H1 (cell line): Measurements from ENCODE around the gene MYLK. TPM values are rescaled to one million over a fixed set of nuclear protein-coding genes. Genes with fewer than 3 reads are reported as not detected.

Experiments
- CTCF ChIA-PET: fragments of 300-600 bp; sonication (Branson Sonifier 250); formaldehyde crosslinking; loops from one replicate; lab custom pipeline; 2021; ENCODE audit not compliant: partially characterized antibody; lab: Charles Lee
- POLR2A ChIA-PET: fragments of 300-600 bp; sonication (Branson Sonifier 250); formaldehyde crosslinking; loops from one replicate; lab custom pipeline; 2021; ENCODE audit warnings: inconsistent platforms; ENCODE audit not compliant: partially characterized antibody; lab: Charles Lee
- DNase-seq, 2 experiments: peaks; one replicate each; pipeline versions ENCODE4 v3.0.0 to v3.0.0-alpha.2; 2010 to 2022; ENCODE audit warnings: low spot score in 2 of 2, low read depth in 1 of 2, mixed read lengths in 1 of 2
- FAIRE-seq: peaks from 2 replicates; lab custom pipeline; 2011; peaks lifted over from hg19 to GRCh38; lab: Jason Lieb, UNC
- H2AFZ ChIP-seq: 2 replicates; pipeline ENCODE4 v1.8.1; 2012; ENCODE audit warnings: low read length, inconsistent platforms
- H2AK5ac ChIP-seq: 2 replicates; pipeline ENCODE4 v1.6.1; 2013; ENCODE audit warnings: low read depth, low read length
- H2BK120ac ChIP-seq: replicated peaks from 2 replicates; pipeline ENCODE3; 2013; ENCODE audit warnings: low read depth, low read length, inconsistent platforms
- H2BK12ac ChIP-seq: 2 replicates; pipeline ENCODE4 v1.6.1; 2013; ENCODE audit warnings: low read depth, low read length
- H2BK15ac ChIP-seq: 2 replicates; pipeline ENCODE4 v1.6.1; 2013; ENCODE audit warnings: low read length
- H2BK20ac ChIP-seq: 2 replicates; pipeline ENCODE4 v1.6.1; 2013; ENCODE audit warnings: low read length
- H2BK5ac ChIP-seq: 2 replicates; pipeline ENCODE4 v1.6.1; 2013; ENCODE audit warnings: low read depth, low read length
- H3K14ac ChIP-seq: 2 replicates; pipeline ENCODE4 v1.6.1; 2013; ENCODE audit warnings: inconsistent platforms; ENCODE audit not compliant: insufficient read length
- H3K18ac ChIP-seq: 2 replicates; pipeline ENCODE4 v1.6.1; 2013; ENCODE audit warnings: low read length; ENCODE audit errors: extremely low read depth
- H3K23ac ChIP-seq: 2 replicates; pipeline ENCODE4 v1.6.1; 2013; ENCODE audit warnings: inconsistent platforms; ENCODE audit not compliant: insufficient read length
- H3K23me2 ChIP-seq: 2 replicates; pipeline ENCODE4 v1.6.1; 2013; ENCODE audit warnings: low read depth, low read length
- H3K27ac ChIP-seq: 2 replicates; pipeline ENCODE4 v1.6.1; 2011; ENCODE audit warnings: low read depth, low read length, inconsistent platforms
- H3K27me3 ChIP-seq, 4 experiments: replicated peaks in 1 of 4; 1 replicate in 1 of 4; 2 replicates in 3 of 4; pipeline versions ENCODE4 v1.6.1 to v1.8.1; 2011 to 2013; ENCODE audit warnings: low read length in 3 of 4, mild to moderate bottlenecking in 3 of 4, inconsistent platforms in 2 of 4, mixed read lengths in 2 of 4, moderate library complexity in 1 of 4; ENCODE audit not compliant: control insufficient read depth in 3 of 4, insufficient read depth in 3 of 4; ENCODE audit errors: extremely low read depth in 1 of 4
- H3K36me3 ChIP-seq, 4 experiments: 2 replicates each; pipeline versions ENCODE4 v1.6.1 to v1.8.1; 2011 to 2013; ENCODE audit warnings: mild to moderate bottlenecking in 4 of 4, low read length in 3 of 4, moderate library complexity in 2 of 4, control low read depth in 1 of 4, inconsistent platforms in 1 of 4; ENCODE audit not compliant: insufficient read depth in 4 of 4, control insufficient read depth in 2 of 4
- H3K4ac ChIP-seq: replicated peaks from 2 replicates; pipeline ENCODE3; 2013; ENCODE audit warnings: low read length, low read depth, mixed read lengths, inconsistent platforms; ENCODE audit not compliant: insufficient read length
- H3K4me1 ChIP-seq, 4 experiments: replicated peaks in 1 of 4; 1 replicate in 1 of 4; 2 replicates in 3 of 4; pipeline versions ENCODE4 v1.6.1 to v1.8.1; 2011 to 2013; ENCODE audit warnings: low read length in 3 of 4, inconsistent platforms in 2 of 4, mixed read lengths in 1 of 4; ENCODE audit not compliant: insufficient read depth in 4 of 4, control insufficient read depth in 3 of 4
- H3K4me2 ChIP-seq, 2 experiments: 2 replicates each; pipeline versions ENCODE4 v1.6.1 to v1.8.1; 2011 to 2013; ENCODE audit warnings: low read depth in 2 of 2, low read length in 2 of 2, control low read depth in 1 of 2, inconsistent platforms in 1 of 2, mild to moderate bottlenecking in 1 of 2; ENCODE audit not compliant: insufficient read depth in 1 of 2
- H3K4me3 ChIP-seq, 4 experiments: fragments of 200-600, 300-600 bp in 1 of 4; sonication (generic), shearing (Covaris generic), sonication (Bioruptor Twin) in 1 of 4; 2 replicates each; pipeline versions ENCODE4 v1.5.1 to v1.8.1; 2011 to 2016; ENCODE audit warnings: low read length in 4 of 4, low read depth in 3 of 4, control low read depth in 2 of 4, inconsistent platforms in 2 of 4, mild to moderate bottlenecking in 2 of 4, mixed read lengths in 1 of 4, moderate library complexity in 1 of 4; ENCODE audit not compliant: insufficient read depth in 2 of 4; ENCODE audit errors: extremely low read depth in 1 of 4
- H3K56ac ChIP-seq: replicated peaks from 2 replicates; pipeline ENCODE3; 2013; ENCODE audit warnings: low read depth, mild to moderate bottlenecking, mixed read lengths, low read length, inconsistent platforms; ENCODE audit not compliant: insufficient read length
- H3K79me1 ChIP-seq: 2 replicates; pipeline ENCODE4 v1.6.1; 2013; ENCODE audit warnings: low read depth, low read length, control low read depth
- H3K79me2 ChIP-seq, 2 experiments: 2 replicates each; pipeline versions ENCODE4 v1.6.1 to v1.8.1; 2012 to 2013; ENCODE audit warnings: low read length in 2 of 2, mild to moderate bottlenecking in 2 of 2, inconsistent platforms in 1 of 2; ENCODE audit not compliant: insufficient read depth in 2 of 2, control insufficient read depth in 1 of 2
- H3K9ac ChIP-seq, 4 experiments: replicated peaks in 1 of 4; 1 replicate in 1 of 4; 2 replicates in 3 of 4; pipeline versions ENCODE4 v1.6.1 to v1.8.1; 2011 to 2013; ENCODE audit warnings: low read depth in 3 of 4, low read length in 3 of 4, control low read depth in 2 of 4, mild to moderate bottlenecking in 2 of 4, moderate library complexity in 2 of 4, inconsistent platforms in 1 of 4; ENCODE audit errors: extremely low read depth in 1 of 4
- H3K9me3 ChIP-seq, 2 experiments: 2 replicates each; pipeline versions ENCODE4 v1.6.1 to v1.8.1; 2012 to 2013; ENCODE audit warnings: mild to moderate bottlenecking in 2 of 2, moderate library complexity in 2 of 2, control low read depth in 1 of 2, inconsistent platforms in 1 of 2, low read depth in 1 of 2, low read length in 1 of 2, mixed read lengths in 1 of 2; ENCODE audit not compliant: insufficient read depth in 2 of 2
- H4K20me1 ChIP-seq, 2 experiments: replicated peaks in 1 of 2; 2 replicates each; pipeline versions ENCODE3 to v1.8.1; 2011 to 2013; ENCODE audit warnings: inconsistent platforms in 2 of 2, low read length in 2 of 2, mild to moderate bottlenecking in 1 of 2; ENCODE audit not compliant: insufficient read depth in 2 of 2, control insufficient read depth in 1 of 2
- H4K5ac ChIP-seq: 2 replicates; pipeline ENCODE4 v1.6.1; 2013; ENCODE audit warnings: low read length, low read depth, mixed read lengths, inconsistent platforms; ENCODE audit not compliant: insufficient read length
- H4K8ac ChIP-seq: 2 replicates; pipeline ENCODE4 v1.8.0; 2013; ENCODE audit warnings: mild to moderate bottlenecking, moderate library complexity, low read length, inconsistent platforms; ENCODE audit not compliant: insufficient read depth; ENCODE audit errors: extremely low read depth
- H4K91ac ChIP-seq: replicated peaks from 2 replicates; pipeline ENCODE3; 2013; ENCODE audit warnings: low read length, mixed read lengths, inconsistent platforms; ENCODE audit not compliant: insufficient read length
- CBX5 ChIP-seq: fragments of 300-800, 300-1000 bp; sonication (generic); IDR thresholded peaks from 2 replicates; pipeline ENCODE4 v1.7.1; 2016; ENCODE audit warnings: antibody characterized with exemption, low read length, low read depth
- CBX8 ChIP-seq: fragments of 300-800, 300-1000 bp; sonication (generic); IDR thresholded peaks from 2 replicates; pipeline ENCODE4 v1.7.1; 2016; ENCODE audit warnings: low read depth, low read length, borderline replicate concordance
- EP300 ChIP-seq, 2 experiments: IDR thresholded peaks; 1 replicate in 1 of 2; 2 replicates in 1 of 2; pipeline ENCODE4 v1.6.1; 2011 to 2012; ENCODE audit warnings: low read depth in 2 of 2, low read length in 2 of 2, mild to moderate bottlenecking in 2 of 2, borderline replicate concordance in 1 of 2, inconsistent platforms in 1 of 2, moderate library complexity in 1 of 2
- GABPA ChIP-seq: IDR thresholded peaks from 2 replicates; pipeline ENCODE4 v1.6.1; 2011; ENCODE audit warnings: mild to moderate bottlenecking, low read length, moderate library complexity, borderline replicate concordance; ENCODE audit not compliant: insufficient read depth
- PHF8 ChIP-seq: fragments of 200-600 bp; sonication (generic); conservative IDR thresholded peaks from 2 replicates; pipeline ENCODE4 v1.7.1; 2012; ENCODE audit warnings: low read depth, mild to moderate bottlenecking, inconsistent platforms, low read length, moderate library complexity
- WGBS, 2 experiments: shearing (Covaris generic) in 1 of 2; methylation state at CpG; one replicate each; pipeline versions ENCODE4 v1.1.6 to v1.1.7; 2013 to 2015; ENCODE audit warnings: low lambda C conversion rate in 2 of 2, mixed read lengths in 2 of 2, inconsistent platforms in 1 of 2, low coverage in 1 of 2, missing lambda C conversion rate in 1 of 2; ENCODE audit not compliant: insufficient replicate concordance in 2 of 2, insufficient coverage in 1 of 2, insufficient read length in 1 of 2; ENCODE audit errors: extremely low coverage in 1 of 2, missing lambda C conversion rate in 1 of 2; 5-methylcytosine and 5-hydroxymethylcytosine counted together
- polyA plus RNA-seq, 7 experiments: library from polyadenylated mRNA; depleted of rRNA in 3 of 7; stranded (reverse) in 5 of 7; unstranded in 2 of 7; fragments of >200 nt in 5 of 7; fragments of 200-250 nt in 2 of 7; gene quantifications; 1 replicate in 5 of 7; 2 replicates in 1 of 7; 4 replicates in 1 of 7; pipeline versions ENCODE4 v1.2.1 to v1.2.3, GENCODE V29; 2011 to 2013; ENCODE audit warnings: missing spikeins in 2 of 7, mixed read lengths in 2 of 7
- total RNA-seq: library from RNA; stranded (reverse); fragmentation: NEBNext Ultra II Directional; extraction: Animal tissue kit (Norgen Biotek cat#: 25700); gene quantifications from 2 replicates; pipeline ENCODE4 v1.2.1, GENCODE V29; 2021
- TF ChIP-seq, protein P1 (sequence below): IDR thresholded peaks from 2 replicates; pipeline ENCODE4 v1.6.1; 2011; ENCODE audit warnings: low read length, improper control_type of control experiment

Gene MYLK
- total and polyA plus RNA-seq, 2 of the 8 experiments (the other 6 are each of a cell fraction or from before 2014, with no cell fraction given): 11.6 to 21.3 TPM

- Histone ChIP-seq H2BK15ac (no peak overlapping the region), H3K9me3 (peaks cover 8 to 12% of the 10 kb centered on the region in 2 experiments; a peak in 3 of 4 replicates), H4K8ac (no peak overlapping the region), H4K91ac (no peak overlapping the region), H3K36me3 (no peaks in the 10 kb centered on the region), H3K27ac (no peak overlapping the region), H3K23me2 (no peaks in the 10 kb centered on the region), H2BK20ac (no peak overlapping the region), H3K23ac (no peak overlapping the region), H3K27me3 (no peaks in the 10 kb centered on the region), H3K4me2 (no peak overlapping the region), H4K5ac (no peak overlapping the region), H2BK5ac (no peak overlapping the region), H3K79me2 (no peaks in the 10 kb centered on the region), H2AK5ac (no peak overlapping the region), H3K4ac (no peak overlapping the region), H3K4me1 (no peaks in the 10 kb centered on the region), H2BK12ac (no peak overlapping the region), H3K56ac (no peak overlapping the region), H3K79me1 (no peaks in the 10 kb centered on the region), H2AFZ (no peak overlapping the region), H3K14ac (no peak overlapping the region), H3K4me3 (no peak overlapping the region), H2BK120ac (no peak overlapping the region), H4K20me1 (no peaks in the 10 kb centered on the region), H3K9ac (no peak overlapping the region), H3K18ac (no peak overlapping the region)
- FAIRE-seq: no peak
- DNase-seq: no peak
- CTCF ChIA-PET: interaction anchor here (0.5 to 1.0 kb wide), 2 partner anchors 16 to 572 kb away, joined by 3 to 4 read pairs; no protein-coding TSS in a partner anchor
- POLR2A ChIA-PET: no interaction called here
- WGBS, 2 experiments: 0% methylated on average over 1 of the region's 1 CpG; no CpG with 5 or more reads in 1 of the 2 experiments
- TF ChIP-seq CBX8 (no peak), CBX5 (no peak), EP300 (IDR thresholded peaks at IDR 0.05; ENCODE audit: borderline replicate concordance in 1 of 2, low read depth in 2 of 2, low read length in 2 of 2) (no peak), GABPA (no peak), PHF8 (no peak)
- TF ChIP-seq, protein P1, sequence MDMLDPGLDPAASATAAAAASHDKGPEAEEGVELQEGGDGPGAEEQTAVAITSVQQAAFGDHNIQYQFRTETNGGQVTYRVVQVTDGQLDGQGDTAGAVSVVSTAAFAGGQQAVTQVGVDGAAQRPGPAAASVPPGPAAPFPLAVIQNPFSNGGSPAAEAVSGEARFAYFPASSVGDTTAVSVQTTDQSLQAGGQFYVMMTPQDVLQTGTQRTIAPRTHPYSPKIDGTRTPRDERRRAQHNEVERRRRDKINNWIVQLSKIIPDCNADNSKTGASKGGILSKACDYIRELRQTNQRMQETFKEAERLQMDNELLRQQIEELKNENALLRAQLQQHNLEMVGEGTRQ: no peak
These were observed 8.1 kb upstream of the MYLK start for GRCh38 chr3:123892195-123892594.
